AG09319 (cell line): ENCODE measurements around the gene NLRP2B.

Experiments
- DNase-seq: peaks from one replicate; pipeline ENCODE4 v3.0.0-alpha.2; 2010; ENCODE audit warnings: low read depth; ENCODE audit errors: extremely low read depth
- CTCF ChIP-seq: IDR thresholded peaks from 2 replicates; pipeline ENCODE4 v1.5.1; 2011; ENCODE audit warnings: low read depth, mild to moderate bottlenecking, inconsistent platforms, low read length, moderate library complexity

NLRP2B gene

GRCh38 chrX:57669961-57670360 is 10.1 kb downstream of the NLRP2B start:
- no peak for DNase-seq
- no peak for TF ChIP-seq CTCF

DNA sequence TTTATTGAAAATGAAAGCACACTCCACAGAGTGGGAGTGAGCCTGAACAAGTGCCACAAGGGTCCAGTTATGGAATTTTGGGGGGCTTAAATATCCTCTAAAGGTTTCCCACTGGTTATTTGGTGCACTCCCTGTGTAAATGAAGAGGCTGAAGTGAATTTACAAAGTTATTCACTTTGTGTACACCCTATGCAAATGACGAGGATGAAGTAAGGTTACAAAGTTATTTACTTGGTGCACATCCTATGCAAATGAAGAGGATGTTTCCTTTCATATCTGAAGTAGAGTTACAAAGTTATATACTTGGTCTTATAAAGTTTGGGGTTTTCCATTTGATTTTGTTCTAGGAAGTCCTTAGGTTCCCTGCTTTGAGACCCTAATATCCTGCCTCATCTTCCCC is 13.1 kb downstream of the NLRP2B start:
- DNase-seq = no peak
- no peak for TF ChIP-seq CTCF

- TF ChIP-seq CTCF = no peak
These were observed 25.0 kb downstream of the NLRP2B start for GRCh38 chrX:57655065-57655464.

GRCh38 chrX:57652705-57653104 is 27.4 kb downstream of the NLRP2B start:
- DNase-seq = no peak
- TF ChIP-seq CTCF = no peak

More at GRCh38 chrX:57655065-57655464, 25.0 kb downstream of the NLRP2B start:
- DNase-seq = no peak

DNA sequence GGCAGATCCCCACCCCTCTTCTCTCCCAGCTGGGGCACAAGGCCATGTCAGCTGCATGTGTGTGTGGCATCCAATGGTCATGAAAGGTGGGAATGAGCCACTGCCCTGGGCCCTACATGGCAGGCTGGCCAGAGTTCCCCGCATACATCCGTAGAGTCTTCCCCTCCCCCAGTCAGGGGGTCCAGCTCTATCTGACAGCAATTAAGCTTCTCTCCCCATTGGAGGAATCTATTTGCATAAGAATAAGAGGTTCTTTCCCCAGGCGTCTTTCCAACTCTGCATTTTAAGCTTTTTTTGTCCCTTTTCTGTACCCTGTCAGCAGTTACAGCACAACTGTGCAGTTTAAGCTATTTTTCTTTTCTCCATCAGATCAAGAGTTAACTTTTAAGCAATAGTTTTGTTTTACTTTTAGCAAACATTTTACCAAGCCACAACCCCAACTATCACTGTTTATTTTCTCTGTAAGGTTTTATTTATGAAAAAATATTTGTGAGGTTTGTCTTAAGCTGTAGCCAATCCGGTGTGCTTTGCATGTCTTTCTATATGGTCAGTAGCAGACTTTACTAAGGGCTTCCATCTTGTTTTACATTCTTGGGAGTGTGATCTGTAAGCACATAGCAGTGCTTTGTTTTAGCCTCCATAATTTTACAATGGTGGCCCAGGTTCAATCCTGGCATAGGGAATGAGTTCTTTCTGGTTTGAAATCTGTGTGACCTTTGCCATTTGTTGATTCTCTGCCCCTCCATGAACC is 28.7 kb downstream of the NLRP2B start:
- TF ChIP-seq CTCF = no peak
- DNase-seq = no peak

DNA sequence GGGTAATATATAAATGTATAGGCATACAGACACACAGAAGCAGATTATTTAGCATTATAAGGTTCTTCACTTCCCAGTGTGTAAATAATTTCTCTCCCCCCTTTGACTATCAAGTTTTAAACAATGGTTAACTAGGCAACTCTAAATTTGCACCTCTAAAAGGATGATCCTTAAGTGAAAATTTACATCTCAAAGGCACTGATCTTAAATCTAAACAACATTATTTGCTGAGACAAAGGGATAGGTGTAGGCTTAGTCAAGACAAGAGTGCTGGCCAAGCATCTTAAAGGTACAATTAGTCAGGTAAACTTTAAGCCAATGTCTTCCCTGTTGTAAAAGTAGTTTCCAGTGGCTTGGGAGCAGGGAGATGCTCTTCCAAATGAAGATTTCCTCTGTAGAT is 33.0 kb downstream of the NLRP2B start:
- no peak for TF ChIP-seq CTCF
- no peak for DNase-seq

DNA sequence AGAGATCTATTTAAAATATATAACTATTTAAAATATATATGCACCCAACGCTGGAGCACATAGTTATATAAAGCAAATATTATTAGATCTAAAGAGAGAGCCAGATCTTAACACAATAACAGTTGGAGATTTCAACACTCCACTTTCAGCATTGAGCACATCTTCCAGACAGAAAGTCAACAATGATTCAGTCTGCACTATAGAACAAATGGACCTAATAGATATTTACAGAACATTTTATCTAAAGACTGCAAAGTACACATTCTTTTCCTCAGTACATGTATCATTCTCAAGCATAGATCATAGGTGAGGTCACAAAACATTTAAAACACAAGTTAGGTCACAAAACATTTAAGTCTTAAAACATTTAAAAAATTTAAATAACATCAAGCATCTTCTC is 36.4 kb downstream of the NLRP2B start:
- no peak for DNase-seq
- no peak for TF ChIP-seq CTCF
